Mucosa of descending colon (tissue), 3 donors: Measurements from ENCODE around the gene FSHR. TPM values are rescaled to one million over a fixed set of nuclear protein-coding genes. Genes with fewer than 3 reads are reported as not detected.

Experiments used
- ATAC-seq: fragments of 200-7000 bp; cut with Tn5 transposase; one replicate; pipeline ENCODE4 v1.9.1; 2020; ENCODE audit warnings: mild to moderate bottlenecking, moderate library complexity
- DNase-seq, 3 donors: peaks; one replicate each; pipeline ENCODE4 v3.0.0-alpha.2; 2020
- H3K36me3 ChIP-seq: fragments of 200-600 bp; one replicate; pipeline ENCODE4 v1.8.0; 2021; ENCODE audit warnings: low read depth, mild to moderate bottlenecking
- H3K4me1 ChIP-seq: fragments of 200-600 bp; one replicate; pipeline ENCODE4 v1.8.0; 2021; ENCODE audit warnings: low read depth, mild to moderate bottlenecking
- H3K4me3 ChIP-seq: fragments of 200-600 bp; one replicate; pipeline ENCODE4 v1.8.0; 2021; ENCODE audit warnings: mild to moderate bottlenecking
- H3K9me3 ChIP-seq: fragments of 200-600 bp; one replicate; pipeline ENCODE4 v1.8.0; 2021; ENCODE audit warnings: mild to moderate bottlenecking
- CTCF ChIP-seq: fragments of 200-600 bp; IDR thresholded peaks from one replicate; pipeline ENCODE4 v1.8.0; 2022; ENCODE audit warnings: antibody characterized with exemption, mild to moderate bottlenecking
- intact Hi-C, 2 donors: fragments of 100-400 bp; cut with DNase I in 1 of 2; cut with micrococcal nuclease in 1 of 2; formaldehyde crosslinking; loops; one replicate each; pipeline versions ENCODE4 v1.11.0 to v1.11.1; 2022; cut with DNase I, micrococcal nuclease
- total RNA-seq, 3 donors: library from RNA; stranded (reverse); fragmentation: NEBNext Ultra II Directional in 2 of 3; extraction: Animal tissue kit (Norgen Biotek cat#: 25700) in 2 of 3; gene quantifications; one replicate each; pipeline versions ENCODE4 v1.2.1 to v1.2.4, GENCODE V29; 2021 to 2023
- donor health status: DM: no; HTN: no; CAD: no; lungs with moderate emphysema.
- donor health status: DM: no; HTN: no; CAD: no.
- donor health status: DM: no; HTN: yes; CAD: no.

Gene FSHR
- total RNA-seq, 3 donors from 2014 or later = not detected

- intact Hi-C loops = loop anchor here in 1 of 2 donors (10.0 kb wide), 1 partner anchor 1553 kb away; no protein-coding TSS in a partner anchor
- Histone ChIP-seq H3K4me1 (no peaks in the 10 kb centered on the region), H3K36me3 (no peaks in the 10 kb centered on the region), H3K4me3 (no peak overlapping the region), H3K9me3 (no peaks in the 10 kb centered on the region)
- ATAC-seq (no peak), DNase-seq (no peak)
- TF ChIP-seq CTCF = no peak
Measured at GRCh38 chr2:48941456-48941855, 212.9 kb downstream of the FSHR start.

GRCh38 chr2:48940606-48941005, 213.7 kb downstream of the FSHR start:
- TF ChIP-seq CTCF = no peak
- intact Hi-C loops = loop anchor here in 1 of 2 donors (10.0 kb wide), 1 partner anchor 1554 kb away; no protein-coding TSS in a partner anchor
- H3K36me3 ChIP-seq = no peaks in the 10 kb centered on the region
- ATAC-seq = no peak
- no peaks in the 10 kb centered on the region for H3K9me3 ChIP-seq
- no peak for DNase-seq
- H3K4me1 ChIP-seq = no peaks in the 10 kb centered on the region
- H3K4me3 ChIP-seq = no peak overlapping the region

DNA sequence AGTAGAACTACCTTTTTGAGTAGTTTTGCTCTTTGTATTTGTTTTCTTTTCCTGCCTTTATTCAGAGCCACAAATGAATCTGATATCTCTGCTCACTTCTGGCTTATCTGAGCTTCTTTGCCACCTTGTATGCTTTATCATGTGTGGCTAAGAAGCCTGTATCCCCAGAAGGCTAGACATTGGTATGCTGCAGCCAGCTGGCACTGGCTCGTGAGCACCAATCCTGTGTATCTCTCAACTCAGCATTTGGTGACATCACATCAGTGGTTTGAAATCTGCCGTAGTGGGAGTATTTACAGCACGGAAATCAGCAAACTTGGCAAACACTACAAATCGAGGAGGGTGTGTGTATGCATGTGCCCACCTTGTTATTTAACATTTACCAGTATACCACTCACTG, 215.1 kb downstream of the FSHR start:
- H3K4me1 ChIP-seq = no peaks in the 10 kb centered on the region
- no peak overlapping the region for H3K4me3 ChIP-seq
- DNase-seq = no peak
- H3K9me3 ChIP-seq = no peaks in the 10 kb centered on the region
- no peaks in the 10 kb centered on the region for H3K36me3 ChIP-seq
- intact Hi-C loops = no loop called here
- no peak for TF ChIP-seq CTCF
- ATAC-seq = no peak

DNA sequence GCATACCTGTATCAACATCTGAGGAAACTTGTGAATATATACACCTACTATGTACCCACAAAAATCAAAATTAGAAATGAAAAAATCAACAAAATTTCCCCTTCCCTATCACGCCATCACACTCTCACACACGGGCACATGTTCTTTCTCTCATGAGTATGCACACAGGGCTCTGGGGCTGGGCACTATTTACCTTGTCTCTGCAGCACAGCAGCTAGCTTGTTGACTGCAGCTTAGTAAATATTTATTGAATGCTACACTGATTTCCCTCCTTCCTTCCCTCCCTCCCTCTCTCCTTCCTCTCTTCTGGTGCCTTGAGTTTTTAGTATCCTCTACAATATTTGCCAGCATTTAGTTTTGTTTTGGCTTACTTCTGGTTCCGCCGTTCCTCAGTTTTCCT, 216.1 kb downstream of the FSHR start:
- Histone ChIP-seq H3K4me1 (no peaks in the 10 kb centered on the region), H3K36me3 (no peaks in the 10 kb centered on the region), H3K9me3 (no peaks in the 10 kb centered on the region), H3K4me3 (no peak overlapping the region)
- intact Hi-C loops = no loop called here
- no peak for TF ChIP-seq CTCF
- no peak for DNase-seq
- ATAC-seq = no peak

DNA sequence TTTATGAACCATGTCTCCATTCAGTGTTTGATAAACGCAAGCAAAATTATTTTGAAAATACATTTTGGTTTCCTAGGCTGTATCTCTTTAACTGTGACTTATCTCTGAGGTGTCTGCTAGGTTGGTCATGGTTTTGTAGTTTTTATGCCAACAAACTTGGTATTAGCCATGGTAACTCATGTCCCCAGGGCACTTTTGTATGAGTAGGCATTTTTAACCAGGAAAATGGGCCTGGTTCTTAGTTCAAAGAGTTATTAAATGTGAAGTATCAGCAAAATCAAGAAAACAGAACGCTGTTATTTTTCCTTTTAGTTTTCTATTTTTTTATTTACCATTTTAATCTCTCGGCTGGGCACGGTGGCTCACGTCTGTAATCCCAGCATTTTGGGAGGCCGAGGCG, 219.5 kb downstream of the FSHR start:
- Histone ChIP-seq H3K4me3 (no peak overlapping the region), H3K4me1 (no peaks in the 10 kb centered on the region), H3K9me3 (no peaks in the 10 kb centered on the region), H3K36me3 (no peaks in the 10 kb centered on the region)
- ATAC-seq = no peak
- no peak for DNase-seq
- no peak for TF ChIP-seq CTCF
- intact Hi-C loops = no loop called here
